Liver (tissue), 9 donors: ENCODE data around the gene METRN. TPM values are rescaled to one million over a fixed set of nuclear protein-coding genes. Genes with fewer than 3 reads are reported as not detected.

Experiments used
- DNase-seq: peaks from one replicate; pipeline ENCODE4 v3.0.0-alpha.2; 2017; ENCODE audit warnings: low spot score
- H3K27ac ChIP-seq, 2 donors: one replicate each; pipeline ENCODE4 v1.7.0; 2013; ENCODE audit warnings: inconsistent platforms in 2 of 2, low read length in 2 of 2, control low read depth in 1 of 2, low read depth in 1 of 2, mild to moderate bottlenecking in 1 of 2
- H3K27me3 ChIP-seq, 4 donors: one replicate each; pipeline versions ENCODE4 v1.6.1 to v1.7.0; 2013; ENCODE audit warnings: low read length in 3 of 4, inconsistent platforms in 1 of 4, mild to moderate bottlenecking in 1 of 4, moderate library complexity in 1 of 4; ENCODE audit not compliant: control insufficient read depth in 4 of 4, insufficient read depth in 4 of 4
- H3K36me3 ChIP-seq, 4 donors: one replicate each; pipeline versions ENCODE4 v1.6.1 to v1.7.0; 2013; ENCODE audit warnings: low read length in 3 of 4, mild to moderate bottlenecking in 3 of 4, low read depth in 1 of 4, moderate library complexity in 1 of 4; ENCODE audit not compliant: control insufficient read depth in 4 of 4, insufficient read depth in 3 of 4
- H3K4me1 ChIP-seq, 4 donors: one replicate each; pipeline versions ENCODE4 v1.6.1 to v1.7.0; 2013; ENCODE audit warnings: low read length in 3 of 4, mild to moderate bottlenecking in 3 of 4, moderate library complexity in 1 of 4; ENCODE audit not compliant: control insufficient read depth in 4 of 4, insufficient read depth in 4 of 4
- H3K4me3 ChIP-seq, 3 donors: one replicate each; pipeline versions ENCODE4 v1.6.1 to v1.7.0; 2013; ENCODE audit warnings: low read length in 3 of 3, control low read depth in 1 of 3, low read depth in 1 of 3, mild to moderate bottlenecking in 1 of 3
- H3K9ac ChIP-seq, 2 donors: one replicate each; pipeline ENCODE4 v1.7.0; 2013; ENCODE audit warnings: low read length in 2 of 2, mild to moderate bottlenecking in 2 of 2, moderate library complexity in 2 of 2, control low read depth in 1 of 2, low read depth in 1 of 2
- H3K9me3 ChIP-seq, 4 donors: one replicate each; pipeline versions ENCODE4 v1.6.1 to v1.7.0; 2013; ENCODE audit warnings: low read length in 3 of 4; ENCODE audit not compliant: control insufficient read depth in 4 of 4
- EGR1 ChIP-seq, 2 donors: IDR thresholded peaks; 2 replicates each; pipeline ENCODE4 v1.6.1; 2016 to 2018; ENCODE audit warnings: antibody characterized with exemption in 2 of 2, low read depth in 2 of 2
- HNF4G ChIP-seq: IDR thresholded peaks from 2 replicates; pipeline ENCODE4 v1.6.1; 2016; ENCODE audit warnings: antibody characterized with exemption
- JUND ChIP-seq, 2 donors: IDR thresholded peaks; 2 replicates each; pipeline ENCODE4 v1.6.1; 2016; ENCODE audit warnings: antibody characterized with exemption in 2 of 2
- NR2F2 ChIP-seq: IDR thresholded peaks from 2 replicates; pipeline ENCODE4 v1.6.1; 2016; ENCODE audit warnings: antibody characterized with exemption
- RAD21 ChIP-seq, 2 donors: IDR thresholded peaks; 2 replicates each; pipeline ENCODE4 v1.6.1; 2016; ENCODE audit warnings: antibody characterized with exemption in 2 of 2, mild to moderate bottlenecking in 2 of 2
- RXRA ChIP-seq, 2 donors: IDR thresholded peaks; 2 replicates each; pipeline ENCODE4 v1.6.1; 2017 to 2018; ENCODE audit warnings: antibody characterized with exemption in 2 of 2, mild to moderate bottlenecking in 1 of 2
- TAF1 ChIP-seq: conservative IDR thresholded peaks from 2 replicates; pipeline ENCODE4 v1.6.1; 2016; ENCODE audit warnings: antibody characterized with exemption, mild to moderate bottlenecking
- YY1 ChIP-seq: IDR thresholded peaks from 2 replicates; pipeline ENCODE4 v1.6.1; 2016; ENCODE audit warnings: antibody characterized with exemption, mild to moderate bottlenecking
- WGBS: extraction: QIAGEN DNeasy Blood & Tissue Kit; methylation state at CpG from one replicate; pipeline ENCODE4 v1.1.7; 2013; 5-methylcytosine and 5-hydroxymethylcytosine counted together
- polyA plus RNA-seq, 2 donors: library from polyadenylated mRNA; stranded (reverse) in 1 of 2; unstranded in 1 of 2; fragments of 200-250 nt in 1 of 2; fragments of >200 nt in 1 of 2; fragmentation: Nextera tagmentation in 1 of 2; extraction: Ambion mirVana in 1 of 2; gene quantifications; one replicate each; pipeline versions ENCODE4 v1.2.1 to v1.2.3, GENCODE V29; 2013 to 2015
- total RNA-seq, 2 donors: library from RNA; depleted of rRNA; stranded (reverse); fragments of >200 nt; gene quantifications; one replicate each; pipeline ENCODE4 v1.2.3, GENCODE V29; 2014
- TF ChIP-seq, protein P1 (sequence below): fragments of 150-350 bp; IDR thresholded peaks from 2 replicates; pipeline ENCODE4 v1.5.1; 2017; ENCODE audit warnings: improper control_type of control experiment, low read depth, low read length; ENCODE audit not compliant: missing input control
- TF ChIP-seq, protein P2 (sequence below): IDR thresholded peaks from 2 replicates; pipeline ENCODE4 v1.6.1; 2016; ENCODE audit warnings: antibody characterized with exemption
- TF ChIP-seq, protein P3 (sequence below): IDR thresholded peaks from 2 replicates; pipeline ENCODE4 v1.6.1; 2016; ENCODE audit warnings: antibody characterized with exemption
- donor health status: healthy.
- donor health status: healthy.
- donor health status: healthy.
- donor health status: healthy.
- donor health status: healthy.

METRN gene
- total and polyA plus RNA-seq, 4 donors: 4.6 to 22.9 (median 7.1) TPM

DNA sequence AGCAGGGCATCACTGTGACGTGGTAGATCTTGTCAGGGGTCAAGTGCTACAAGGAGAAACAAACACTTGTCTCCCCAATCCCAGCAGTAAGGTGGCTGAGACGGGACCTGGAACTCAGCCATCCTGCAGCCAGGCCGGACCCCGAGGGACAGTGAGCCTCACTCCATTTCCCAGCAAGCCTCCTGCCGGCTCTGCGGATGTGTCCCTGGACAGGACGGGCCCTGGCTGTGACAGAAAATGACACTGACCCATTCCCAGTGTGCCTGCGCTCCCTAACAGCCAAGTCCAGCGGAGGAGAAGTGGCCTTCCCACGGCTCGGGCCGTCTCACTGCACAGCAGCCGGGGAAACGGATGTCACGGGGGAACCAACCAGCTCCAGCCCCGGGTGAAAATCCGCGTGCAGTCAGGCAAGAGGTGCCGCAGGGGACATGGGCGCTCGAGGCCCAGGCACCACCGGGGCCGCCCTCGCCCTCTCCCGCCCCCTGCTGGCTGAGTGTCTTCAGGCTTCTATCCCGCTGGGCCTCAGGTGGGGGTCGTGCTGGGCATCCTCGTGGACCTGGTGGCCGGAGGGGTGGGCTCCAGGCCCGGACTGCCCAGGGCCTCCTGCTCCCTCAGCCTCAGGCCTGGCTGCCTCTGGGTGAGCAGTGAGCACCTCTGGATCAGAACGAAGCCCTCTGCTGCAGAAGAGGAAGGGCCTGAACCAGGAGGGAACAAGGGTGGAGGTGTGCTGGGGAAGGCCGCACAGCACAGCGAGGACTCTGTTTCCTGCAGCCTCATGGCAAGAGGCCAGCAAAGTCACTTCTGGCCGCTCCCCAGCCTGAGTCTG, 18.7 kb downstream of the METRN start:
- Histone ChIP-seq H3K4me1 (peaks cover 0 to 1% (median under 1%) of the 10 kb centered on the region in 4 donors), H3K36me3 (peaks cover 12 to 56% (median 14%) of the 10 kb centered on the region in 4 donors), H3K27ac (no peak overlapping the region), H3K27me3 (no peaks in the 10 kb centered on the region), H3K9ac (no peak overlapping the region), H3K9me3 (no peaks in the 10 kb centered on the region), H3K4me3 (no peak overlapping the region)
- no peak for TF ChIP-seq HNF4G
- TF ChIP-seq YY1: no peak
- TF ChIP-seq, protein P1, sequence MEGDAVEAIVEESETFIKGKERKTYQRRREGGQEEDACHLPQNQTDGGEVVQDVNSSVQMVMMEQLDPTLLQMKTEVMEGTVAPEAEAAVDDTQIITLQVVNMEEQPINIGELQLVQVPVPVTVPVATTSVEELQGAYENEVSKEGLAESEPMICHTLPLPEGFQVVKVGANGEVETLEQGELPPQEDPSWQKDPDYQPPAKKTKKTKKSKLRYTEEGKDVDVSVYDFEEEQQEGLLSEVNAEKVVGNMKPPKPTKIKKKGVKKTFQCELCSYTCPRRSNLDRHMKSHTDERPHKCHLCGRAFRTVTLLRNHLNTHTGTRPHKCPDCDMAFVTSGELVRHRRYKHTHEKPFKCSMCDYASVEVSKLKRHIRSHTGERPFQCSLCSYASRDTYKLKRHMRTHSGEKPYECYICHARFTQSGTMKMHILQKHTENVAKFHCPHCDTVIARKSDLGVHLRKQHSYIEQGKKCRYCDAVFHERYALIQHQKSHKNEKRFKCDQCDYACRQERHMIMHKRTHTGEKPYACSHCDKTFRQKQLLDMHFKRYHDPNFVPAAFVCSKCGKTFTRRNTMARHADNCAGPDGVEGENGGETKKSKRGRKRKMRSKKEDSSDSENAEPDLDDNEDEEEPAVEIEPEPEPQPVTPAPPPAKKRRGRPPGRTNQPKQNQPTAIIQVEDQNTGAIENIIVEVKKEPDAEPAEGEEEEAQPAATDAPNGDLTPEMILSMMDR: no peak
- TF ChIP-seq RAD21 (IDR thresholded peaks at IDR 0.05): no peak
- no peak for TF ChIP-seq EGR1 (IDR thresholded peaks at IDR 0.05; ENCODE audit: low read depth in 2 of 2)
- TF ChIP-seq, protein P2, sequence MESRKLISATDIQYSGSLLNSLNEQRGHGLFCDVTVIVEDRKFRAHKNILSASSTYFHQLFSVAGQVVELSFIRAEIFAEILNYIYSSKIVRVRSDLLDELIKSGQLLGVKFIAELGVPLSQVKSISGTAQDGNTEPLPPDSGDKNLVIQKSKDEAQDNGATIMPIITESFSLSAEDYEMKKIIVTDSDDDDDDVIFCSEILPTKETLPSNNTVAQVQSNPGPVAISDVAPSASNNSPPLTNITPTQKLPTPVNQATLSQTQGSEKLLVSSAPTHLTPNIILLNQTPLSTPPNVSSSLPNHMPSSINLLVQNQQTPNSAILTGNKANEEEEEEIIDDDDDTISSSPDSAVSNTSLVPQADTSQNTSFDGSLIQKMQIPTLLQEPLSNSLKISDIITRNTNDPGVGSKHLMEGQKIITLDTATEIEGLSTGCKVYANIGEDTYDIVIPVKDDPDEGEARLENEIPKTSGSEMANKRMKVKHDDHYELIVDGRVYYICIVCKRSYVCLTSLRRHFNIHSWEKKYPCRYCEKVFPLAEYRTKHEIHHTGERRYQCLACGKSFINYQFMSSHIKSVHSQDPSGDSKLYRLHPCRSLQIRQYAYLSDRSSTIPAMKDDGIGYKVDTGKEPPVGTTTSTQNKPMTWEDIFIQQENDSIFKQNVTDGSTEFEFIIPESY: no peak
- no peak for TF ChIP-seq TAF1
- TF ChIP-seq, protein P3, sequence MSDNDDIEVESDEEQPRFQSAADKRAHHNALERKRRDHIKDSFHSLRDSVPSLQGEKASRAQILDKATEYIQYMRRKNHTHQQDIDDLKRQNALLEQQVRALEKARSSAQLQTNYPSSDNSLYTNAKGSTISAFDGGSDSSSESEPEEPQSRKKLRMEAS: no peak
- TF ChIP-seq RXRA (IDR thresholded peaks at IDR 0.05): no peak
- no peak for DNase-seq
- 91% methylated on average over 34 of the region's 34 CpGs for WGBS

DNA sequence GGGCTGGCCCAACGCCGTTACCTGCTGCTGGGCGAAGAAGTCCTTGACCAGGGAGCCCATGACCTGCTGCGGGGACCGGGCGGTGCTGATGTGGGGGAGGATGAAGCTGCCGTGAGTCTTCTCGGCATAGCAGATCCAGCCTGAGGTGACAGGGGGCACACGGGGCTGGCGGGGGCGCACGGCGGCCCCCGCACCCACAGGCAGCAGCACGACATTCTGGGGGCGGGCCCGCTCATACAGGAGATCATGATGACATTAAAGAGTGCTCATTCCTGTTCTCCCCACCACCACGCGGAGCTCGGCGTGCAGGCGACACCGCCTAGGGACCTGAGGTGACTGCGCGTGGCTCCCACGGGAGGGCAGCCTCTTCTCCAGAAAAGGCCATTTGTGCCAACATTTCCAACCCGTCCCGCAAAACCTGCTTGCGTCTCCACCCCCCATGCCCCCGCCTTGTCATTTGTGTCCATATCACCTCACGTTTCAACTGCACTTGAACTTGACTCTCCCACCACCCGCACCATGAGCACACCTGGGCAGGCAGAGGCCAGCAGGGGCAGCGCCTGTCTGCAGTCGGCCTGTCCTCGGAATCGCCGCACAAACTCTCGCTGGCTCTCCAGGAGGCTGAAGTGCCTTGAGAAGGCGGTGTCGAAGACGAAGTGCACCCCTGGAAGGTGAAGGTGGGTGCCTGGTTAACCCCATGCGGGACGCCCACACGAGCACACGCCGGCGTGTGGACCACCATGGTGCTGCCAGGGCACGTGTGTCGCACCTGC, 19.5 kb downstream of the METRN start:
- no peak for DNase-seq
- H3K27me3 ChIP-seq: no peaks in the 10 kb centered on the region

More for the DNA sequence above, 19.5 kb downstream of the METRN start:
- H3K27ac ChIP-seq: no peak overlapping the region
- 97% methylated on average over 49 of the region's 49 CpGs for WGBS
- TF ChIP-seq JUND (IDR thresholded peaks at IDR 0.05) (no peak), NR2F2 (no peak), RAD21 (IDR thresholded peaks at IDR 0.05) (no peak), EGR1 (IDR thresholded peaks at IDR 0.05; ENCODE audit: low read depth in 2 of 2) (no peak)
- TF ChIP-seq, protein P1: no peak
- no peak overlapping the region for H3K9ac ChIP-seq
- peaks cover 12 to 56% (median 14%) of the 10 kb centered on the region in 4 donors for H3K36me3 ChIP-seq
- H3K4me3 ChIP-seq: no peak overlapping the region
- H3K4me1 ChIP-seq: peaks cover 0 to 2% (median under 1%) of the 10 kb centered on the region in 4 donors
- no peaks in the 10 kb centered on the region for H3K9me3 ChIP-seq
